Keratinocyte (primary cell): ENCODE results near the gene ZNF407.

Source experiments
- CTCF ChIP-seq, 3 experiments: IDR thresholded peaks in 1 of 3; conservative IDR thresholded peaks in 1 of 3; optimal IDR thresholded peaks in 1 of 3; 2 replicates in 2 of 3; 3 replicates in 1 of 3; pipeline versions ENCODE3 to v1.5.1; 2011; ENCODE audit warnings: low read length in 3 of 3, mild to moderate bottlenecking in 3 of 3, moderate library complexity in 2 of 3, control low read depth in 1 of 3, inconsistent platforms in 1 of 3; ENCODE audit not compliant: insufficient read depth in 2 of 3; ENCODE audit errors: extremely low read depth in 1 of 3
- EZH2 ChIP-seq: IDR thresholded peaks from one replicate; pipeline ENCODE4 v1.6.1; 2012; ENCODE audit warnings: inconsistent platforms, mild to moderate bottlenecking, low read length, moderate library complexity

DNA sequence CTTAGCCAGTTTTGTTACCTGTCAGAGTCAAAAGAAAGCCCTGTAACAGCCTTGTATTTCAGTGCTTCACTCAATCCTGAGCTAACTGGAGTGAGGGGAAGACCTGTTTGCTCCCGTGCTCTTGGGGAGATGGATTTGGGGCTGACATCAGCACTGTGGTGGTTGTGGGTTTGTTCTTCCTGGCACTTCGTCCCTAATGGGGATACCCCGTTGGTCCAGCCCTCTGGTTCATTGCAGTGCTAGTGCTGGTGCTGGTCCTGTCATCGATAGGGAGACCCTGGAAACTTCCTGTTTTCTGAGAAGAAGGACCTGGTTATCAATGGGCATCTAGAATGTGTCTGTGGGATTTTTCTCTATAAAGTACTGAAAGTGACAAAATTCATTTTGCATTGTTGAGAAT, 205.4 kb downstream of the ZNF407 start:
- no peak for TF ChIP-seq CTCF (optimal IDR thresholded peaks at IDR 0.05 in 1 of 3, IDR thresholded peaks at IDR 0.05 in 1 of 3, conservative IDR thresholded peaks at IDR 0.05 in 1 of 3; ENCODE audit: extremely low read depth in 1 of 3, insufficient read depth in 2 of 3, low read length in 3 of 3)
- TF ChIP-seq EZH2: no peak
